ENCODE measurements around the gene ACVR1.

- TF ChIP-seq, protein P1, sequence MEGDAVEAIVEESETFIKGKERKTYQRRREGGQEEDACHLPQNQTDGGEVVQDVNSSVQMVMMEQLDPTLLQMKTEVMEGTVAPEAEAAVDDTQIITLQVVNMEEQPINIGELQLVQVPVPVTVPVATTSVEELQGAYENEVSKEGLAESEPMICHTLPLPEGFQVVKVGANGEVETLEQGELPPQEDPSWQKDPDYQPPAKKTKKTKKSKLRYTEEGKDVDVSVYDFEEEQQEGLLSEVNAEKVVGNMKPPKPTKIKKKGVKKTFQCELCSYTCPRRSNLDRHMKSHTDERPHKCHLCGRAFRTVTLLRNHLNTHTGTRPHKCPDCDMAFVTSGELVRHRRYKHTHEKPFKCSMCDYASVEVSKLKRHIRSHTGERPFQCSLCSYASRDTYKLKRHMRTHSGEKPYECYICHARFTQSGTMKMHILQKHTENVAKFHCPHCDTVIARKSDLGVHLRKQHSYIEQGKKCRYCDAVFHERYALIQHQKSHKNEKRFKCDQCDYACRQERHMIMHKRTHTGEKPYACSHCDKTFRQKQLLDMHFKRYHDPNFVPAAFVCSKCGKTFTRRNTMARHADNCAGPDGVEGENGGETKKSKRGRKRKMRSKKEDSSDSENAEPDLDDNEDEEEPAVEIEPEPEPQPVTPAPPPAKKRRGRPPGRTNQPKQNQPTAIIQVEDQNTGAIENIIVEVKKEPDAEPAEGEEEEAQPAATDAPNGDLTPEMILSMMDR (IDR thresholded peaks at IDR 0.05), result no peak
- TF ChIP-seq POLR2A (IDR thresholded peaks at IDR 0.05), result no peak
Observed at GRCh38 chr2:157699806-157700205, 176.3 kb downstream of the ACVR1 start.

Measured in esophagus squamous epithelium (tissue), 4 donors.